ENCODE results near the gene MUC5B. TPM values are rescaled to one million over a fixed set of nuclear protein-coding genes. Genes with fewer than 3 reads are reported as not detected.

Gene MUC5B
- total and polyA plus RNA-seq, 2 of the 13 experiments (the other 11 are each of a cell fraction or from before 2014, with no cell fraction given), result 0.01 TPM; not detected in 1

- Histone ChIP-seq H4K20me1 (ENCODE audit: insufficient read depth, low read length) (no peaks in the 10 kb centered on the region), H3K4me3 (replicated peaks in 1 of 3; ENCODE audit: insufficient read depth in 1 of 3, low read depth in 2 of 3, low read length in 3 of 3) (peak overlapping the region; percentile 42 to 94 (median 81); a peak in 5 of 6 replicates), H3K79me2 (ENCODE audit: insufficient read depth, low read length) (peaks cover 47% of the 10 kb centered on the region), H3K4me2 (ENCODE audit: low read depth, low read length) (peak overlapping the region; percentile 83), H2AFZ (ENCODE audit: low read length) (no peak overlapping the region), H3K9ac (ENCODE audit: insufficient read depth, low read depth, low read length) (peak overlapping the region; percentile 78), H3K27ac (ENCODE audit: extremely low read length, insufficient read depth, low read length) (peak overlapping the region; percentile 48), H3K4me1 (ENCODE audit: insufficient read depth, low read length) (peaks cover 60% of the 10 kb centered on the region), H3K27me3 (ENCODE audit: control insufficient read depth in 1 of 2, insufficient read depth in 2 of 2, low read length in 2 of 2) (no peaks in the 10 kb centered on the region), H3K9me3 (ENCODE audit: low read length) (peaks cover 12% of the 10 kb centered on the region), H3K36me3 (replicated peaks in 1 of 2; ENCODE audit: control insufficient read depth in 1 of 2, insufficient read depth in 2 of 2, low read length in 2 of 2) (peaks cover 3 to 6% of the 10 kb centered on the region in 2 experiments; a peak in 3 of 5 replicates)
- in situ Hi-C loops (cut with HindIII; ENCODE audit: extremely low pct_ligation_motif_present, low pct_unique_long_range_greater_than_20kb) (no loop called here), intact Hi-C loops (cut with micrococcal nuclease; ENCODE audit: unreplicated experiment) (loop anchor here (10.0 kb wide), 1 partner anchor 76 kb away; the partner anchor contains the start of gene BRSK2)
- no TSS peak for BruUV-seq (replicated peaks)
- no CpG with 5 or more reads among the region's 58 CpGs for WGBS (ENCODE audit: low lambda C conversion rate)
- ChIA-PET POLR2A (interaction anchor here (1.0 kb wide), 1 partner anchor 24 kb away, joined by 3 read pairs; no protein-coding TSS in a partner anchor), CTCF (ENCODE audit: low intra/inter-chr PET ratio, low total read pairs) (no interaction called here)
- FAIRE-seq, result no peak
- ATAC-seq, result peak; percentile 55
- no peak for DNase-seq (ENCODE audit: low spot score)
- TF ChIP-seq ZNF564 (CRISPR knock-in tag; IDR thresholded peaks at IDR 0.05) (0 out of 2 replicates have a peak, but pooled peaks have one; percentile 2), HMGXB4 (CRISPR knock-in tag; IDR thresholded peaks at IDR 0.05; ENCODE audit: borderline replicate concordance in 1 of 2, low read depth in 1 of 2) (0 out of 4 replicates have a peak, but pooled peaks of 1 of the 2 experiments have one; percentile 9), NR2F6 (IDR thresholded peaks at IDR 0.05) (no peak), NR2F6 (CRISPR knock-in tag; IDR thresholded peaks at IDR 0.05) (no peak), TOE1 (CRISPR knock-in tag; IDR thresholded peaks at IDR 0.05) (no peak), ZNF431 (CRISPR knock-in tag; IDR thresholded peaks at IDR 0.05; ENCODE audit: borderline replicate concordance, low read depth) (0 out of 2 replicates have a peak, but pooled peaks have one; percentile 47), JUNB (CRISPR knock-in tag; IDR thresholded peaks at IDR 0.05; ENCODE audit: borderline replicate concordance) (no peak), BCL3 (CRISPR knock-in tag; IDR thresholded peaks at IDR 0.05) (peak; percentile 13; the same call in 1 of the 2 replicates), ZNF296 (CRISPR knock-in tag; conservative IDR thresholded peaks at IDR 0.05) (no peak), MEF2D (CRISPR knock-in tag; IDR thresholded peaks at IDR 0.05) (no peak), EEA1 (CRISPR knock-in tag; IDR thresholded peaks at IDR 0.05; ENCODE audit: borderline replicate concordance) (0 out of 2 replicates have a peak, but pooled peaks have one; percentile 57), ZSCAN12 (CRISPR knock-in tag; IDR thresholded peaks at IDR 0.05) (no peak), GTF2F1 (IDR thresholded peaks at IDR 0.05; ENCODE audit: low read length) (no peak), PTBP1 (IDR thresholded peaks at IDR 0.05; ENCODE audit: low read depth, low read length, poor library complexity, severe bottlenecking) (no peak), RAD21 (CRISPR knock-in tag; IDR thresholded peaks at IDR 0.05) (peak; percentile 16; the same call in 1 of the 2 replicates), CHCHD3 (CRISPR knock-in tag; IDR thresholded peaks at IDR 0.05) (peak; percentile 6; the same call in 1 of the 2 replicates), PATZ1 (CRISPR knock-in tag; IDR thresholded peaks at IDR 0.05) (peak; percentile 86), ZNF329 (CRISPR knock-in tag; IDR thresholded peaks at IDR 0.05; ENCODE audit: low read depth) (0 out of 2 replicates have a peak, but pooled peaks have one; percentile 8)
Measured at GRCh38 chr11:1308743-1309497, 86.1 kb downstream of the MUC5B start.

Measured in HepG2 (cell line).